CD14-positive monocyte (primary cell): Measurements from ENCODE around the gene IFNA21. TPM values are rescaled to one million over a fixed set of nuclear protein-coding genes. Genes with fewer than 3 reads are reported as not detected.
A peak's percentile ranks its signal among the peaks of the same experiment; 100 is the strongest.
"Not testable (repeated sequence)": the region's sequence is repeated elsewhere in the genome, so short reads cannot be mapped to it uniquely, and the experiment has no call there.

Experiments
- DNase-seq, 3 donors: peaks; one replicate each; pipeline ENCODE4 v3.0.0-alpha.2; 2011 to 2022
- H2AFZ ChIP-seq: 2 replicates; pipeline ENCODE4 v1.6.0; 2012; ENCODE audit warnings: mild to moderate bottlenecking, low read depth, low read length, inconsistent platforms; ENCODE audit not compliant: insufficient read depth, poor library complexity, severe bottlenecking
- H3K27ac ChIP-seq, 2 donors: 1 replicate in 1 of 2; 2 replicates in 1 of 2; pipeline ENCODE4 v1.5.1; 2012 to 2013; ENCODE audit warnings: low read length in 2 of 2, control low read depth in 1 of 2, inconsistent platforms in 1 of 2, low read depth in 1 of 2, mild to moderate bottlenecking in 1 of 2
- H3K27me3 ChIP-seq, 2 donors: one replicate each; pipeline versions ENCODE4 v1.6.0 to v1.6.1; 2011 to 2013; ENCODE audit warnings: low read length in 2 of 2; ENCODE audit not compliant: control insufficient read depth in 2 of 2, insufficient read depth in 2 of 2
- H3K36me3 ChIP-seq, 2 donors: replicated peaks in 1 of 2; 1 replicate in 1 of 2; 2 replicates in 1 of 2; pipeline versions ENCODE4 v1.5.1 to v1.6.1; 2012 to 2013; ENCODE audit warnings: low read length in 2 of 2, control low read depth in 1 of 2, inconsistent platforms in 1 of 2, mild to moderate bottlenecking in 1 of 2; ENCODE audit not compliant: insufficient read depth in 2 of 2, control insufficient read depth in 1 of 2
- H3K4me1 ChIP-seq, 2 donors: 1 replicate in 1 of 2; 2 replicates in 1 of 2; pipeline versions ENCODE4 v1.5.1 to v1.6.1; 2012 to 2013; ENCODE audit warnings: low read length in 2 of 2, control low read depth in 1 of 2, inconsistent platforms in 1 of 2, mild to moderate bottlenecking in 1 of 2, moderate library complexity in 1 of 2; ENCODE audit not compliant: insufficient read depth in 2 of 2, control insufficient read depth in 1 of 2
- H3K4me2 ChIP-seq: replicated peaks from 2 replicates; pipeline ENCODE3; 2012; ENCODE audit warnings: low read length, moderate library complexity, mild to moderate bottlenecking; ENCODE audit not compliant: poor library complexity, severe bottlenecking; ENCODE audit errors: extremely low read depth
- H3K4me3 ChIP-seq, 3 experiments: fragments of 200-600 bp in 1 of 3; sonication (generic) in 1 of 3; replicated peaks in 1 of 3; 1 replicate in 2 of 3; 2 replicates in 1 of 3; pipeline ENCODE4 v1.5.1; 2011 to 2013; ENCODE audit warnings: low read length in 3 of 3, mild to moderate bottlenecking in 3 of 3, control low read depth in 2 of 3, low read depth in 2 of 3, inconsistent platforms in 1 of 3, moderate library complexity in 1 of 3
- H3K79me2 ChIP-seq: 2 replicates; pipeline ENCODE4 v1.6.0; 2012; ENCODE audit warnings: mild to moderate bottlenecking, control low read depth, inconsistent platforms, low read length, moderate library complexity; ENCODE audit not compliant: insufficient read depth
- H3K9ac ChIP-seq: 2 replicates; pipeline ENCODE4 v1.6.0; 2017; ENCODE audit warnings: low read length, mild to moderate bottlenecking; ENCODE audit not compliant: insufficient read depth, poor library complexity, severe bottlenecking
- H3K9me3 ChIP-seq, 2 donors: replicated peaks in 1 of 2; 1 replicate in 1 of 2; 2 replicates in 1 of 2; pipeline versions ENCODE4 v1.5.1 to v1.6.1; 2012 to 2013; ENCODE audit warnings: low read length in 2 of 2, control low read depth in 1 of 2; ENCODE audit not compliant: control insufficient read depth in 1 of 2, insufficient read depth in 1 of 2
- H4K20me1 ChIP-seq: 2 replicates; pipeline ENCODE4 v1.6.0; 2012; ENCODE audit warnings: mild to moderate bottlenecking, low read length, control low read depth, moderate library complexity; ENCODE audit not compliant: insufficient read depth
- H3K27ac Mint-ChIP-seq, 7 donors: one replicate each; pipeline ENCODE4 v1.8.0; 2020; ENCODE audit warnings: mild to moderate bottlenecking in 7 of 7, mixed read lengths in 7 of 7, moderate library complexity in 6 of 7, inconsistent platforms in 2 of 7
- H3K27me3 Mint-ChIP-seq, 3 donors: one replicate each; pipeline ENCODE4 v1.8.0; 2021 to 2022; ENCODE audit warnings: low read depth in 3 of 3, mild to moderate bottlenecking in 3 of 3, mixed read lengths in 3 of 3, moderate library complexity in 3 of 3, inconsistent platforms in 1 of 3
- H3K36me3 Mint-ChIP-seq, 2 donors: one replicate each; pipeline ENCODE4 v1.8.0; 2020; ENCODE audit warnings: mixed read lengths in 2 of 2, inconsistent platforms in 1 of 2, mild to moderate bottlenecking in 1 of 2
- H3K4me1 Mint-ChIP-seq: one replicate; pipeline ENCODE4 v1.8.0; 2020; ENCODE audit warnings: mild to moderate bottlenecking, mixed read lengths
- H3K4me3 Mint-ChIP-seq, 2 donors: one replicate each; pipeline ENCODE4 v1.8.0; 2020; ENCODE audit warnings: mild to moderate bottlenecking in 2 of 2, mixed read lengths in 2 of 2, moderate library complexity in 1 of 2
- H3K9me3 Mint-ChIP-seq, 7 donors: one replicate each; pipeline ENCODE4 v1.8.0; 2020 to 2022; ENCODE audit warnings: mixed read lengths in 7 of 7, mild to moderate bottlenecking in 6 of 7, moderate library complexity in 6 of 7, inconsistent platforms in 2 of 7
- CTCF ChIP-seq: fragments of 200-600 bp; IDR thresholded peaks from one replicate; pipeline ENCODE4 v1.8.0; 2022; ENCODE audit warnings: antibody characterized with exemption, mild to moderate bottlenecking
- WGBS: methylation state at CpG from one replicate; pipeline ENCODE4 v1.1.5; 2013; ENCODE audit warnings: missing lambda C conversion rate; ENCODE audit not compliant: insufficient coverage; 5-methylcytosine and 5-hydroxymethylcytosine counted together
- intact Hi-C, 2 donors: fragments of 100-400 bp; cut with micrococcal nuclease; formaldehyde crosslinking; loops; one replicate each; pipeline versions ENCODE4 v1.15.0 to v1.15.1; 2023
- polyA plus RNA-seq, 3 donors: library from polyadenylated mRNA; depleted of rRNA in 1 of 3; unstranded in 2 of 3; stranded (reverse) in 1 of 3; fragments of 300-500 nt in 2 of 3; fragments of >200 nt in 1 of 3; fragmentation: Illumina TruSeq in 2 of 3; gene quantifications; 1 replicate in 2 of 3; 2 replicates in 1 of 3; pipeline ENCODE4 v1.2.3, GENCODE V29; 2012 to 2021

Gene IFNA21
- polyA plus RNA-seq, 3 donors = not detected

- intact Hi-C loops, H3K79me2 ChIP-seq, H3K27ac ChIP-seq, H3K9me3 ChIP-seq, H3K36me3 ChIP-seq, H4K20me1 ChIP-seq, H3K4me1 ChIP-seq, H2AFZ ChIP-seq, H3K36me3 Mint-ChIP-seq, H3K4me3 ChIP-seq, H3K4me2 ChIP-seq, H3K9me3 Mint-ChIP-seq, H3K27me3 Mint-ChIP-seq, H3K9ac ChIP-seq, H3K27me3 ChIP-seq: not testable (repeated sequence)
- DNase-seq = peak; percentile 21 to 58 (median 54)
- Mint-ChIP-seq H3K4me1 (peaks cover 20% of the 10 kb centered on the region), H3K27ac (peak overlapping the region in 3 of 7 donors; percentile 36 to 62 (median 37)), H3K4me3 (peak overlapping the region; percentile 9 to 72)
- peak; percentile 63 for TF ChIP-seq CTCF
- no CpG with 5 or more reads among the region's 6 CpGs for WGBS
Observed at GRCh38 chr9:21194867-21195776, 28.7 kb upstream of the IFNA21 start.

- H3K9me3 Mint-ChIP-seq, H3K4me3 ChIP-seq, H3K79me2 ChIP-seq, H3K4me3 Mint-ChIP-seq, H3K27ac ChIP-seq, H3K36me3 ChIP-seq, intact Hi-C loops, H3K27me3 Mint-ChIP-seq, H3K4me2 ChIP-seq, DNase-seq, H2AFZ ChIP-seq, H3K27me3 ChIP-seq, H3K36me3 Mint-ChIP-seq, H3K9ac ChIP-seq, H4K20me1 ChIP-seq, H3K4me1 ChIP-seq, H3K9me3 ChIP-seq: not testable (repeated sequence)
- WGBS = no CpG with 5 or more reads among the region's 3 CpGs
- peak within 1 kb of the TSS in 1 of 7 donors; percentile 14 for H3K27ac Mint-ChIP-seq
- H3K4me1 Mint-ChIP-seq = peaks cover 25% of the 10 kb centered on the region
Observed at GRCh38 chr9:21187487-21187886, 21.0 kb upstream of the IFNA21 start, which contains the start of gene IFNA4. Gene IFNA4 (minus strand): TSS chr9:21187587. CDS start chr9:21187531, 56 bp downstream.
